Sigmoid colon (tissue), 7 donors: ENCODE data around the gene MRPL38. TPM values are rescaled to one million over a fixed set of nuclear protein-coding genes. Genes with fewer than 3 reads are reported as not detected.

Experiments
- DNase-seq: peaks from one replicate; pipeline ENCODE4 v3.0.0-alpha.2; 2019
- H3K27ac ChIP-seq, 4 donors: fragments of 200-600 bp; sonication (generic); one replicate each; pipeline ENCODE4 v1.5.1; 2016 to 2019; ENCODE audit warnings: mild to moderate bottlenecking in 1 of 4
- H3K27me3 ChIP-seq, 3 donors: fragments of 200-600 bp; sonication (generic); one replicate each; pipeline ENCODE4 v1.5.1; 2019; ENCODE audit warnings: mild to moderate bottlenecking in 1 of 3
- H3K36me3 ChIP-seq, 4 donors: fragments of 200-600 bp; sonication (generic); one replicate each; pipeline ENCODE4 v1.5.1; 2016 to 2019
- H3K4me1 ChIP-seq, 4 donors: fragments of 200-600 bp; sonication (generic); one replicate each; pipeline ENCODE4 v1.5.1; 2017 to 2019
- H3K4me3 ChIP-seq, 4 donors: fragments of 200-600 bp; sonication (generic); one replicate each; pipeline ENCODE4 v1.5.1; 2017 to 2019; ENCODE audit warnings: mild to moderate bottlenecking in 2 of 4, moderate library complexity in 1 of 4
- H3K9me3 ChIP-seq, 4 donors: fragments of 200-600 bp in 3 of 4; sonication (generic) in 3 of 4; one replicate each; pipeline versions ENCODE4 v1.5.1 to v1.6.1; 2013 to 2019
- EP300 ChIP-seq, 4 donors: sonication (generic); formaldehyde crosslinking; IDR thresholded peaks; one replicate each; pipeline ENCODE4 v1.6.1; 2017; ENCODE audit warnings: antibody characterized with exemption in 4 of 4
- POLR2A ChIP-seq, 2 donors: fragments of 450-650 bp; IDR thresholded peaks; one replicate each; pipeline ENCODE4 v1.6.1; 2016; ENCODE audit warnings: antibody characterized with exemption in 2 of 2, mild to moderate bottlenecking in 2 of 2, moderate library complexity in 2 of 2
- POLR2AphosphoS5 ChIP-seq, 4 donors: sonication (generic); formaldehyde crosslinking; IDR thresholded peaks; one replicate each; pipeline ENCODE4 v1.6.1; 2017; ENCODE audit warnings: antibody characterized with exemption in 4 of 4
- whole genome bisulfite sequencing, 2 donors: extraction: QIAGEN DNeasy Blood & Tissue Kit; methylation state at CpG; one replicate each; pipeline ENCODE4 v1.1.7; 2013; 5-methylcytosine and 5-hydroxymethylcytosine counted together
- intact Hi-C: fragments of 100-400 bp; cut with DNase I; formaldehyde crosslinking; loops from one replicate; pipeline ENCODE4 v1.15.1; 2023
- polyA plus RNA-seq, 3 donors: library from polyadenylated mRNA; stranded (reverse); fragments of 200-250 nt; gene quantifications; one replicate each; pipeline ENCODE4 v1.2.3, GENCODE V29; 2013
- total RNA-seq, 4 donors: library from RNA; depleted of rRNA; stranded (reverse); fragments of >200 nt; gene quantifications; one replicate each; pipeline ENCODE4 v1.1.0, GENCODE V29; 2016
- TF ChIP-seq, protein P1 (sequence below), 4 experiments: fragments of 450-650 bp in 3 of 4; fragments of 200-600 bp in 1 of 4; IDR thresholded peaks; one replicate each; pipeline ENCODE4 v1.5.1; 2016 to 2019; ENCODE audit warnings: antibody characterized with exemption in 4 of 4, mild to moderate bottlenecking in 3 of 4, moderate library complexity in 2 of 4
- donor health status: healthy with polysubstance abuse.
- donor health status: Bipolar disorder and iron deficiency.
- donor health status: healthy.

MRPL38 gene
- total and polyA plus RNA-seq, 7 donors = 32.8 to 71.5 (median 50.6) TPM

DNA sequence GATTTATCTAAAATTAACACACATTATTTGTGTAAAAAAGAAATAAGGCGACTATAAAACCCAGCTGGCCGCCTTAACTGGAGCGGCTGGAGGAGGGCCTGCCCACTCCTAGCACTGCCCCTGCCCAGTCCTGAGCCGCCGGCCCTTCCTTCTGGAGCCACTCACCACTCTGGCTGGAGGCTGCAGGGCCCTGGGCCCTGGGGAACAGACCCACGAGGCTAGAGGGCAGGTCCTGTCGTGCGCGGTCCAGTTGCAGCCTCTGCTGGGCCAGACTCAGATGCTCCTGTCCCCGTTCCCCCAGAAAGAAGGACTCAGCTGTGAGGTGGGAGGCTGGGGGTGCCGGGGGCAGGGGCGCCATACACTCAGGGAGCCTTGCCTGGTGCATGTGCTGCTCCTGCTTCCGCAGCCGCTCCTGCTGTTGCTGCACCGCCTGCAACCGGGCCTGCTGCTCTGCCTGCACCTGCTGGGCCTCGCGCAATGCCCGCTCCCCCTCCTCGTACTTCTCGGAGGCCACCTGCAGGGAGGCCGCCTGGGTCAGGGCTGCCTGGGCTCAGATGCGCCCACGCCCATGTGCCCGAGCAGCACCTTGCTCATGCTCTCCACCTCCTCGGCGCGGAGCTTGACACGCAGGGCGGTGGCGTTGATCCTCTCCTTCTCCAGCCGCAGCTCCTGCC lies 9.0 kb upstream of the MRPL38 start:
- H3K27ac ChIP-seq = no peak overlapping the region
- no peak for DNase-seq
- TF ChIP-seq EP300 (IDR thresholded peaks at IDR 0.05) (no peak), POLR2A (IDR thresholded peaks at IDR 0.05) (no peak), POLR2AphosphoS5 (IDR thresholded peaks at IDR 0.05) (no peak)
- TF ChIP-seq, protein P1, sequence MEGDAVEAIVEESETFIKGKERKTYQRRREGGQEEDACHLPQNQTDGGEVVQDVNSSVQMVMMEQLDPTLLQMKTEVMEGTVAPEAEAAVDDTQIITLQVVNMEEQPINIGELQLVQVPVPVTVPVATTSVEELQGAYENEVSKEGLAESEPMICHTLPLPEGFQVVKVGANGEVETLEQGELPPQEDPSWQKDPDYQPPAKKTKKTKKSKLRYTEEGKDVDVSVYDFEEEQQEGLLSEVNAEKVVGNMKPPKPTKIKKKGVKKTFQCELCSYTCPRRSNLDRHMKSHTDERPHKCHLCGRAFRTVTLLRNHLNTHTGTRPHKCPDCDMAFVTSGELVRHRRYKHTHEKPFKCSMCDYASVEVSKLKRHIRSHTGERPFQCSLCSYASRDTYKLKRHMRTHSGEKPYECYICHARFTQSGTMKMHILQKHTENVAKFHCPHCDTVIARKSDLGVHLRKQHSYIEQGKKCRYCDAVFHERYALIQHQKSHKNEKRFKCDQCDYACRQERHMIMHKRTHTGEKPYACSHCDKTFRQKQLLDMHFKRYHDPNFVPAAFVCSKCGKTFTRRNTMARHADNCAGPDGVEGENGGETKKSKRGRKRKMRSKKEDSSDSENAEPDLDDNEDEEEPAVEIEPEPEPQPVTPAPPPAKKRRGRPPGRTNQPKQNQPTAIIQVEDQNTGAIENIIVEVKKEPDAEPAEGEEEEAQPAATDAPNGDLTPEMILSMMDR (IDR thresholded peaks at IDR 0.05) = no peak
- H3K9me3 ChIP-seq = no peaks in the 10 kb centered on the region
- WGBS, 2 donors = 92 to 95% methylated on average over 32 of the region's 32 CpGs
- intact Hi-C loops = no loop called here
- no peaks in the 10 kb centered on the region for H3K4me1 ChIP-seq
- H3K27me3 ChIP-seq = no peaks in the 10 kb centered on the region
- H3K36me3 ChIP-seq = peaks cover 0 to 40% (median 9%) of the 10 kb centered on the region in 4 donors
- H3K4me3 ChIP-seq = no peak overlapping the region

DNA sequence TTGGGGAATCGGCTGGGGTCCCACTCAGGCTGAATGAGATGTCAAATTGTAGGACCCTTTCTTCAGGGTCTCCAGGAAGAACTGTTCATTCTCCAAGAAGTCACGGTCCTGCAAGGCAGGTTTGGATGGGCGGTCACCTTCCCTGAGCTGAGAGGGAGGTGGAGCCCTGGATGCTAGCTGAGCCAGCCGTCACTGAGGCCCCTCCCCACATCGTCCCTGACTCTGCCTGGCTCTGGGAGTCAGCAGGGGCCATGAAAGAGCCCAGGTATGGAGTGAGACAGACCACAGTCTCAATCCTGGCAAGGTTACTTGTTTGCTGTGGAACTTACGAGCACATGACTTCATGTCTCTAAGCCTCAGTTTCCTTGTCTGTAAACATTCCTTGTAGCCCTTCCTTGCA lies 6.0 kb upstream of the MRPL38 start:
- peaks cover 0 to 2% (median 0%) of the 10 kb centered on the region in 4 donors for H3K4me1 ChIP-seq
- peaks cover 0 to 31% (median 9%) of the 10 kb centered on the region in 4 donors for H3K36me3 ChIP-seq
- no peak overlapping the region for H3K4me3 ChIP-seq
- DNase-seq = no peak
- TF ChIP-seq, protein P1 (IDR thresholded peaks at IDR 0.05) = no peak
- TF ChIP-seq POLR2AphosphoS5 (IDR thresholded peaks at IDR 0.05) = no peak
- TF ChIP-seq POLR2A (IDR thresholded peaks at IDR 0.05) = no peak
- TF ChIP-seq EP300 (IDR thresholded peaks at IDR 0.05) = no peak
- intact Hi-C loops = no loop called here
- WGBS, 2 donors = 63 to 87% methylated on average over 6 of the region's 6 CpGs
- no peaks in the 10 kb centered on the region for H3K9me3 ChIP-seq
- no peaks in the 10 kb centered on the region for H3K27me3 ChIP-seq
- no peak overlapping the region for H3K27ac ChIP-seq

DNA sequence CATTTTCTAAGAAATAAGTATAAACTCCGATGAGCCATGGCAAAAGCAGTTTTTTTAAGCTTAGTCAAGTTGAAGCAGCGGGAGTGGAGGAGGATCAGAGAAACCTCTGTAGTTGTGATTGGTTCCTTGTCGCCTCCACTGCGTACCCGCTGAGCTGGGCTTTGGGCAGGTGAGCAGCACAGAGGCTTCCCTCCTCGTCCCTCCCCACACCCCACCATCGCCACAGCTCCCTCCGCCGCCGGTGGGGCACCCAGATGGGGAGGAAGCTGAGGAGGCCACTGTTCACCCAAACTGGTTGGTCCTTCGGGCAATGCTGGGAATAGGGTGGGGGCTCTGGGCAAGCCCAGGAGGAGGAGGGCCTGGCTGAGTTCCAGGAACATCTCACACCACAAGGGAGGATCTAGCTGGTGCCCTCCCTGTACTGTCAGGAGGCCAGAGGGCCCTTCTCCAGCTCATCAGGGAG lies 5.2 kb upstream of the MRPL38 start:
- intact Hi-C loops = loop anchor here (10.0 kb wide), 1 partner anchor 165 kb away; the partner anchor contains the start of genes GALR2, SRP68 and ZACN
- H3K4me1 ChIP-seq = peaks cover 0 to 8% (median 3%) of the 10 kb centered on the region in 4 donors
- TF ChIP-seq POLR2AphosphoS5 (IDR thresholded peaks at IDR 0.05) (no peak), EP300 (IDR thresholded peaks at IDR 0.05) (no peak), POLR2A (IDR thresholded peaks at IDR 0.05) (no peak)
- TF ChIP-seq, protein P1 (IDR thresholded peaks at IDR 0.05) = no peak
- no peaks in the 10 kb centered on the region for H3K9me3 ChIP-seq
- no peak overlapping the region for H3K4me3 ChIP-seq
- DNase-seq = no peak
- 19 to 46% methylated on average over 11 of the region's 11 CpGs for WGBS, 2 donors
- H3K36me3 ChIP-seq = peaks cover 0 to 28% (median 9%) of the 10 kb centered on the region in 4 donors
- no peak overlapping the region for H3K27ac ChIP-seq
- no peaks in the 10 kb centered on the region for H3K27me3 ChIP-seq

DNA sequence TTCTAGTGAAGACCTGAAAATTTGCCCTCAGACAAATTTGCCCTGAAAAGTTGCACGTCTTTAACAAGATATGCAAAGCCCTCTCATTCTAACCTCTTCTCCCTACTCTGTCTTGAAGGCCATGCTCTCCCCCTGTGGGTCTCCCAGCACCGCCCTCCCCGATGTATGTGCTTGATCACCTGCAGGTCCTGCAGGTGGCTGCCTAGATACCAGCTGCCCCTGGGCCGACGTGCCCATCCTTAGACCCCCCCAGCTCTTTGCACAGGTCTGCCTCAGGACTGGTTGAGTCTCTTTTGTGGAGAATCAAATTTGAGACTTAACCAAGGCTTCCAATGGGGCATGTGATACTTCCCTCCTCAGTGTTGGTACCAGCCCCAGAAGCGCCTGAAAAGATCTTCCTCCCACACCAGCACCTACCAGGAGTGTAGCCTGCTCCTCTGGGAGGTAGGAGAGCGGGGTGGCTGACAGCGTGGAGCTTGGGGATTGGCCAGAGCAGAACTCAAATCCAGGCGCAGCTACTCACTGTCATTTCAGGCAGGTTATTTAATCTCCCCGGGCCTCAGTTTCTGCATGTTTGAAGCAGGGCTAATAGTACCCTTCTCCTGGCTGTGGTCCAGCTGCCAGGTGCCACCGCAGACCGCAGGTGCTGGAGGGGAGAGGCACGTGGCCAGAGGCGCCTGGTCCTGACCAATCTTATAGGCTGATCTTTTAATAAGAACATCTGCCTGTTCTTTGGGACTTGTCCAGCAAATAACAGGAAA lies 4.5 kb upstream of the MRPL38 start:
- DNase-seq = no peak
- Histone ChIP-seq H3K9me3 (no peaks in the 10 kb centered on the region), H3K27me3 (no peaks in the 10 kb centered on the region), H3K4me1 (peaks cover 0 to 10% (median 5%) of the 10 kb centered on the region in 4 donors), H3K27ac (no peak overlapping the region), H3K36me3 (peaks cover 0 to 21% (median 7%) of the 10 kb centered on the region in 4 donors), H3K4me3 (no peak overlapping the region)
- intact Hi-C loops = loop anchor here (10.0 kb wide), 1 partner anchor 166 kb away; the partner anchor contains the start of genes GALR2, SRP68 and ZACN
- TF ChIP-seq, protein P1 (IDR thresholded peaks at IDR 0.05) = no peak
- no peak for TF ChIP-seq POLR2A (IDR thresholded peaks at IDR 0.05)
- no peak for TF ChIP-seq EP300 (IDR thresholded peaks at IDR 0.05)
- TF ChIP-seq POLR2AphosphoS5 (IDR thresholded peaks at IDR 0.05) = no peak
- WGBS, 2 donors = 52 to 76% methylated on average over 14 of the region's 14 CpGs
